Subcutaneous adipose tissue (tissue), 4 donors: ENCODE data around the gene DMAP1. TPM values are rescaled to one million over a fixed set of nuclear protein-coding genes. Genes with fewer than 3 reads are reported as not detected.

Source experiments
- CTCF ChIP-seq: fragments of 450-650 bp; IDR thresholded peaks from one replicate; pipeline ENCODE4 v1.5.1; 2016; ENCODE audit warnings: low read depth, mild to moderate bottlenecking, control low read depth, antibody characterized with exemption, moderate library complexity
- total RNA-seq, 4 donors: library from RNA; depleted of rRNA; stranded (reverse); fragments of >200 nt; gene quantifications; one replicate each; pipeline ENCODE4 v1.1.0, GENCODE V29; 2016

DMAP1 gene
- total RNA-seq, 4 donors from 2014 or later = 20.7 to 58.0 (median 38.3) TPM

GRCh38 chr1:44212355-44213221 is 683 bp upstream of the DMAP1 start:
- no peak for TF ChIP-seq CTCF

- TF ChIP-seq CTCF = no peak
These were observed 4.6 kb downstream of the DMAP1 start for GRCh38 chr1:44217809-44218410.

GRCh38 chr1:44218503-44219300 is 5.4 kb downstream of the DMAP1 start:
- no peak for TF ChIP-seq CTCF

GRCh38 chr1:44219301-44219626 is 6.0 kb downstream of the DMAP1 start:
- no peak for TF ChIP-seq CTCF

GRCh38 chr1:44220001-44220751 is 6.9 kb downstream of the DMAP1 start:
- TF ChIP-seq CTCF = no peak

GRCh38 chr1:44220755-44221154 is 7.5 kb downstream of the DMAP1 start:
- TF ChIP-seq CTCF = no peak
